Glutamatergic neuron (in vitro differentiated cells): ENCODE data around the gene PRODH2. TPM values are rescaled to one million over a fixed set of nuclear protein-coding genes. Genes with fewer than 3 reads are reported as not detected.

Experiments
- DNase-seq: peaks from one replicate; pipeline ENCODE4 v3.0.0; 2022
- H3K27ac Mint-ChIP-seq: one replicate; pipeline ENCODE4 v1.8.0; 2020; ENCODE audit warnings: mild to moderate bottlenecking, mixed read lengths, inconsistent platforms; ENCODE audit not compliant: unreplicated experiment
- H3K27me3 Mint-ChIP-seq: one replicate; pipeline ENCODE4 v1.8.0; 2020; ENCODE audit warnings: mild to moderate bottlenecking, moderate library complexity, mixed read lengths, inconsistent platforms; ENCODE audit not compliant: unreplicated experiment
- H3K36me3 Mint-ChIP-seq: one replicate; pipeline ENCODE4 v1.8.0; 2020; ENCODE audit warnings: mild to moderate bottlenecking, mixed read lengths, inconsistent platforms; ENCODE audit not compliant: unreplicated experiment
- H3K4me1 Mint-ChIP-seq: one replicate; pipeline ENCODE4 v1.8.0; 2020; ENCODE audit warnings: mild to moderate bottlenecking, low read depth, mixed read lengths, inconsistent platforms; ENCODE audit not compliant: unreplicated experiment
- H3K4me3 Mint-ChIP-seq: one replicate; pipeline ENCODE4 v1.8.0; 2020; ENCODE audit warnings: mild to moderate bottlenecking, mixed read lengths, inconsistent platforms; ENCODE audit not compliant: unreplicated experiment
- H3K9me3 Mint-ChIP-seq: one replicate; pipeline ENCODE4 v1.8.0; 2020; ENCODE audit warnings: mild to moderate bottlenecking, moderate library complexity, mixed read lengths, inconsistent platforms; ENCODE audit not compliant: unreplicated experiment
- CTCF ChIP-seq: fragments of 200-600 bp; sonication (generic); IDR thresholded peaks from one replicate; pipeline ENCODE4 v1.5.0; 2021; ENCODE audit not compliant: partially characterized antibody, unreplicated experiment
- total RNA-seq: library from RNA; stranded (reverse); fragmentation: NEBNext Ultra II Directional; extraction: Animal tissue kit (Norgen Biotek cat#: 25700); gene quantifications from one replicate; pipeline ENCODE4 v1.2.1, GENCODE V29; 2021; ENCODE audit not compliant: unreplicated experiment

The PRODH2 gene
- total RNA-seq, 1 donor from 2014 or later: 0.64 TPM

GRCh38 chr19:35768082-35768421 is 44.6 kb downstream of the PRODH2 start:
- no peak for DNase-seq
- peaks cover 2% of the 10 kb centered on the region for H3K9me3 Mint-ChIP-seq
- TF ChIP-seq CTCF: no peak
- peaks cover 1% of the 10 kb centered on the region for H3K4me1 Mint-ChIP-seq
- H3K27me3 Mint-ChIP-seq: peaks cover 10% of the 10 kb centered on the region
- no peak overlapping the region for H3K27ac Mint-ChIP-seq
- H3K36me3 Mint-ChIP-seq: no peaks in the 10 kb centered on the region
- H3K4me3 Mint-ChIP-seq: no peak overlapping the region

DNA sequence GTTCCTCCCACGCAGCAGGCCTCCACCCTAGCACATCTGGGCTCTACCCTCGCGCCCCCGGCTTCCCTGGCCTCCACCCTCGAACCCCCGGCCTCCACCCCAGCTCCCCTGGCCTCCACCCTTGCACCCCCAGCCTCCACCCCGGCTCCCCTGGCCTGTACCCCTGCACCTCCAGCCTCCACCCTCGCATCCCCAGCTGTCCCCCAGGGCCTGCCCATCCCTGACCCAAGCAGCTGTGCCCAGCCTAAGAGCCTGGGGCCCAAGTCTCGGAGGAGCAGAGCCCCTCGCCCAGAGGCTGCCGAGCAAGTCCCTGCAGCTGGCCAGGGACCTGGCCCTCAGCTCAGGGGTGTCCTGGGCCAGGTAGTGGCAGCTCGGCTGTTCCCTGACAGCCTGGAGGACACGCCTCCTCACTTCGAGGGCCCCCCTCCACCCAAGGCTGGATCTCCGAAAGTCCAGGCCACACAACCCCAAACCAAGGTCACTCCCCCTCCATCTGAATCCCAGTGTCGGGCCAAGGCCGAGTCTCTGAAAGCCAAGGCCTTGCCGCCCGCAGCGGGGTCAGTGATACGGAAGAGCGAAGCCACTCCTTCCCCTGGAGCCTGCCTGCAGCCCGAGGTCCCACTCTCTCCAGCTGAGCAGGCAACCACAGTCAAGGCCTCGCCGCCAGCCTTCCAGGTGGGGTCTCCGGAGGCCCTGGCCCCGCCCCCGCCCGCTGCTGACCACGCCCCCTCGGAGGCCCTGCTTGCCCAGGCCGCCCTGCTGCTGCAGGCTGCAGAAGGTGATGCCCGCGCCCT is 45.2 kb downstream of the PRODH2 start:
- Mint-ChIP-seq H3K4me1 (peaks cover 1% of the 10 kb centered on the region), H3K4me3 (no peak overlapping the region), H3K36me3 (no peaks in the 10 kb centered on the region), H3K27ac (no peak overlapping the region), H3K9me3 (no peaks in the 10 kb centered on the region), H3K27me3 (peaks cover 10% of the 10 kb centered on the region)
- peak; percentile 70 for DNase-seq
- TF ChIP-seq CTCF: no peak

DNA sequence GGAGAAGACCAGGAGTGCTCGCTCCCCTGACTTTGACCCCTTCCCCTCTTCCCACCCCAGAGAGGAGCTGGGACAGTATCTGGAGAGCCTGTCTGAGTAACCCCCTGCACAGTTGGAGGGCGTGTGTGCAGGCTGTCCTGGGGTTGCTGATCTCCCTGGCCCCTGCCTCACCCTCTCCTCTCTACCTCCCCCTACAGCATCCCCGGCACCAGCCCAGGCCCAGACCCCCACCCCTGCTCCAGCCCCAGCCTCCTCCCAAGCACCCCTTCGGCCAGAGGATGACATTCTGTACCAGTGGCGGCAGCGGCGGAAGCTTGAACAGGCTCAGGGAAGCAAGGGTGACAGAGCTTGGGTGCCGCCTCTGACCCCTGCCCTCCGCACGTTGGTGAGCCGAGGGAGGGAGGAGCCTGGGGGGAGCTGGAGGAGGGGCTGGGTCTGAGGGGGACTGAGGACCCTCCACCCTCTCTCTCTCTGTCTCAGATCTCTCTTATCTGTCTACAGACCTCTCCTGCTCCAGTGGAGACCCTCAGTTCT is 46.0 kb downstream of the PRODH2 start:
- Mint-ChIP-seq H3K27me3 (peaks cover 10% of the 10 kb centered on the region), H3K4me1 (peaks cover 1% of the 10 kb centered on the region), H3K27ac (no peak overlapping the region), H3K36me3 (no peaks in the 10 kb centered on the region), H3K4me3 (no peak overlapping the region), H3K9me3 (no peaks in the 10 kb centered on the region)
- no peak for TF ChIP-seq CTCF
- DNase-seq: no peak

DNA sequence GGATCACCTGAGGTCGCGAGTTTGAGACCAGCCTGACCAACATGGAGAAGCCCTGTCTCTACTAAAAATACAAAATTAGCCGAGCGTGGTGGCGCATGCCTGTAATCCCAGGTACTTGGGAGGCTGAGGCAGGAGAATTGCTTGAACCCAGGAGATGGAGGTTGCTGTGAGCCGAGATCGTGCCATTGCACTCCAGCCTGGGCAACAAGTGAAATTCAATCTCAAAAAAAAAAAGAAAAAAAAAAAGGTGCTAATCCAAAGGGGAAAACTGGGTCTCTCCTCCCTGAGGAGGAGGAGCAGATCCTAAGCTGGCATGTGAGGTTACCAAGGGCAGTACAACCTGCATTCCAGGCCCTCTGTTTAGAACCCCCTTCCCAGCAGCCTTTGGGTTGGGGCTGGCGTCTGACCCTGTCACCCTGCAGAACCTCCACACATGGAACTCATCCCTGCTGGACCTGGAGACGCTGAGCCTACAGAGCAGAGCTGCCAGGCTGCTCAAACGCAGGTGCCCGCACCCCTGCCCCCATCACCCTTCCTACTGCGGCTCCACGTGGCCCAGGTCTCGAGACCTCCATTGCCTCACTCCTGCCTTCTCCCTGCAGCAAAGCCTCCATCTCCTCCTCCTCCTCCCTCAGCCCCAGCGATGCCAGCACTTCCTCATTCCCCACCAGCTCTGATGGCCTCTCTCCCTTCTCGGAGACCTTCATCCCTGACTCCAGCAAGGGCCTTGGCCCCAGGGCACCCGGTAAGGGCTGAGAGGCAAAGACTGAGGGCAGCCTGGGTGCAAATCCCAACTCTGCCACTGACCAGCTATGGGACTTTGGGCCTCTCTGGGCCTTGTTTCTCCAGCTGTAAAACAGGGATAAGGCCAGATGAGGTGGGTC is 48.0 kb downstream of the PRODH2 start:
- DNase-seq: no peak
- peaks cover 7% of the 10 kb centered on the region for H3K27me3 Mint-ChIP-seq

More for the DNA sequence above, 48.0 kb downstream of the PRODH2 start:
- no peaks in the 10 kb centered on the region for H3K36me3 Mint-ChIP-seq
- TF ChIP-seq CTCF: no peak
- H3K4me1 Mint-ChIP-seq: peaks cover 1% of the 10 kb centered on the region
- H3K27ac Mint-ChIP-seq: no peak overlapping the region
- H3K9me3 Mint-ChIP-seq: no peaks in the 10 kb centered on the region
- H3K4me3 Mint-ChIP-seq: no peak overlapping the region
